B cell (primary cell): ENCODE data around the gene DNAH2. TPM values are rescaled to one million over a fixed set of nuclear protein-coding genes. Genes with fewer than 3 reads are reported as not detected.

Source experiments
- ATAC-seq: fragments of 200-7000 bp; cut with Tn5 transposase; one replicate; pipeline ENCODE4 v1.10.0; 2021; ENCODE audit warnings: low read depth, mild to moderate bottlenecking, moderate number of reproducible peaks, moderate library complexity
- CTCF ChIA-PET: fragments of 350-600 bp; sonication (Branson Sonifier 250); formaldehyde crosslinking; loops from one replicate; lab custom pipeline; 2021; ENCODE audit warnings: antibody characterized with exemption, inconsistent platforms; lab: Charles Lee
- POLR2A ChIA-PET: fragments of 350-600 bp; sonication (Branson Sonifier 250); formaldehyde crosslinking; loops from one replicate; lab custom pipeline; 2021; ENCODE audit warnings: antibody characterized with exemption; lab: Charles Lee
- DNase-seq: peaks from one replicate; pipeline ENCODE4 v3.0.0; 2013
- H2AFZ ChIP-seq: 2 replicates; pipeline ENCODE4 v1.6.1; 2012; ENCODE audit warnings: mild to moderate bottlenecking, low read depth, low read length; ENCODE audit not compliant: insufficient read depth, poor library complexity, severe bottlenecking
- H3K27ac ChIP-seq, 2 donors: 1 replicate in 1 of 2; 2 replicates in 1 of 2; pipeline ENCODE4 v1.5.1; 2012 to 2013; ENCODE audit warnings: low read length in 2 of 2, mild to moderate bottlenecking in 2 of 2, moderate library complexity in 1 of 2
- H3K27me3 ChIP-seq, 4 experiments: fragments of 200-600 bp in 1 of 4; sonication (generic) in 1 of 4; replicated peaks in 1 of 4; 1 replicate in 2 of 4; 2 replicates in 2 of 4; pipeline versions ENCODE4 v1.6.1 to v1.7.0; 2013 to 2016; ENCODE audit warnings: low read length in 3 of 4, mild to moderate bottlenecking in 2 of 4, mixed read lengths in 1 of 4, moderate library complexity in 1 of 4; ENCODE audit not compliant: insufficient read depth in 4 of 4, control insufficient read depth in 3 of 4; ENCODE audit errors: control extremely low read depth in 1 of 4
- H3K36me3 ChIP-seq, 2 experiments: replicated peaks in 1 of 2; 1 replicate in 1 of 2; 2 replicates in 1 of 2; pipeline versions ENCODE4 v1.6.1 to v1.7.1; 2013; ENCODE audit warnings: low read length in 1 of 2; ENCODE audit not compliant: insufficient read depth in 2 of 2, control insufficient read depth in 1 of 2; ENCODE audit errors: control extremely low read depth in 1 of 2, extremely low read depth in 1 of 2
- H3K4me1 ChIP-seq, 2 donors: fragments of 200-600 bp in 1 of 2; sonication (generic) in 1 of 2; 1 replicate in 1 of 2; 2 replicates in 1 of 2; pipeline versions ENCODE4 v1.5.1 to v1.6.1; 2013 to 2017; ENCODE audit warnings: low read length in 2 of 2; ENCODE audit not compliant: control insufficient read depth in 2 of 2, insufficient read depth in 2 of 2
- H3K4me2 ChIP-seq: replicated peaks from 2 replicates; pipeline ENCODE3; 2012; ENCODE audit warnings: mild to moderate bottlenecking, low read depth, low read length; ENCODE audit not compliant: poor library complexity, severe bottlenecking
- H3K4me3 ChIP-seq, 5 experiments: fragments of 200-600 bp in 1 of 5; sonication (generic) in 1 of 5; 1 replicate in 3 of 5; 2 replicates in 2 of 5; pipeline versions ENCODE4 v1.5.1 to v1.7.0; 2011 to 2016; ENCODE audit warnings: low read length in 4 of 5, mild to moderate bottlenecking in 4 of 5, low read depth in 2 of 5, control low read depth in 1 of 5, moderate library complexity in 1 of 5; ENCODE audit not compliant: insufficient read depth in 1 of 5; ENCODE audit errors: control extremely low read depth in 1 of 5, extremely low read depth in 1 of 5
- H3K79me2 ChIP-seq: fragments of 200-600 bp; sonication (generic); one replicate; pipeline ENCODE4 v1.6.0; 2016; ENCODE audit warnings: low read length; ENCODE audit not compliant: control insufficient read depth, insufficient read depth
- H3K9ac ChIP-seq: fragments of 200-600 bp; sonication (generic); 2 replicates; pipeline ENCODE4 v1.6.1; 2017; ENCODE audit warnings: mild to moderate bottlenecking, low read length, moderate library complexity
- H3K9me3 ChIP-seq, 3 donors: one replicate each; pipeline versions ENCODE4 v1.6.1 to v1.7.1; 2013; ENCODE audit warnings: low read length in 2 of 3; ENCODE audit not compliant: control insufficient read depth in 2 of 3, insufficient read depth in 1 of 3; ENCODE audit errors: control extremely low read depth in 1 of 3
- H4K20me1 ChIP-seq: 2 replicates; pipeline ENCODE4 v1.6.0; 2012; ENCODE audit warnings: mild to moderate bottlenecking, low read length; ENCODE audit not compliant: insufficient read depth, control insufficient read depth, poor library complexity, severe bottlenecking
- H3K27ac Mint-ChIP-seq: one replicate; pipeline ENCODE4 v1.8.0; 2021; ENCODE audit warnings: mixed read lengths
- H3K27me3 Mint-ChIP-seq: one replicate; pipeline ENCODE4 v1.8.0; 2021; ENCODE audit warnings: mixed read lengths
- H3K4me1 Mint-ChIP-seq: one replicate; pipeline ENCODE4 v1.8.0; 2021; ENCODE audit warnings: mixed read lengths
- H3K4me3 Mint-ChIP-seq: one replicate; pipeline ENCODE4 v1.8.0; 2021; ENCODE audit warnings: mixed read lengths
- H3K9me3 Mint-ChIP-seq: one replicate; pipeline ENCODE4 v1.8.0; 2022; ENCODE audit warnings: mixed read lengths; ENCODE audit not compliant: insufficient read depth
- EZH2 ChIP-seq: IDR thresholded peaks from 2 replicates; pipeline ENCODE4 v1.6.1; 2012; ENCODE audit warnings: borderline replicate concordance, low read depth, mild to moderate bottlenecking, moderate library complexity, low read length; ENCODE audit not compliant: insufficient read depth, poor library complexity, severe bottlenecking
- WGBS: methylation state at CpG from one replicate; pipeline ENCODE4 v1.1.5; 2013; ENCODE audit warnings: missing lambda C conversion rate; ENCODE audit not compliant: insufficient coverage; 5-methylcytosine and 5-hydroxymethylcytosine counted together
- intact Hi-C: fragments of 100-400 bp; cut with micrococcal nuclease; formaldehyde crosslinking; loops from one replicate; pipeline ENCODE4 v1.10.0; 2022
- polyA plus RNA-seq: library from polyadenylated mRNA; depleted of rRNA; stranded (reverse); fragments of >200 nt; gene quantifications from 2 replicates; pipeline ENCODE4 v1.2.3, GENCODE V29; 2012
- total RNA-seq, 2 donors: library from RNA; stranded (reverse); fragments of 120-200 nt in 1 of 2; gene quantifications; 1 replicate in 1 of 2; 2 replicates in 1 of 2; pipeline versions ENCODE4 v1.2.3 to v1.2.4, GENCODE V29; 2013 to 2022
- TF ChIP-seq, protein P1 (sequence below): fragments of 200-600 bp; IDR thresholded peaks from one replicate; pipeline ENCODE4 v1.8.0; 2022; ENCODE audit warnings: antibody characterized with exemption, mild to moderate bottlenecking

The DNAH2 gene
- total and polyA plus RNA-seq, 2 donors (not counting 1 experiment from before 2014, with no cell fraction given), result 0.03 TPM; not detected in 1

DNA sequence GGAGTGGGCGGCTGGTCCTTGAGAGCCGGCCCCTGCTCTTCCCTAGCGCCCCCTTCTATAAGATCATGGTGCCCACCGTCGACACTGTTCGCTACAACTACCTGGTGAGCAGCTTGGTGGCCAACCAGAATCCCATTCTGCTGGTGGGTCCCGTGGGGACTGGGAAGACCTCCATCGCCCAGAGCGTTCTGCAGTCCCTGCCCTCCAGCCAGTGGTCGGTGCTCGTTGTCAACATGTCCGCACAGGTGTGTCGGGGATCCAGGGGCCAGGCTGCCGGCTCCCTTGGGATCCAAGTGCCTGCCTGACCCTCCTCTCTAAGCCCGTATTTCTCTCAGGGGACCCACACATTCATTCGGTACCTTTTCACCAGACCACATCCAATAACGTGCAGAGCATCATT lies 75.1 kb downstream of the DNAH2 start:
- intact Hi-C loops, result no loop called here
- Histone ChIP-seq H4K20me1 (no peaks in the 10 kb centered on the region), H3K4me2 (no peak overlapping the region), H3K79me2 (no peaks in the 10 kb centered on the region), H3K9me3 (no peaks in the 10 kb centered on the region), H3K9ac (no peak overlapping the region), H3K4me1 (no peaks in the 10 kb centered on the region), H3K36me3 (no peaks in the 10 kb centered on the region), H3K27ac (no peak overlapping the region), H2AFZ (no peak overlapping the region), H3K4me3 (no peak overlapping the region), H3K27me3 (peaks cover 0 to 3% (median 0%) of the 10 kb centered on the region in 4 experiments)
- H3K27ac Mint-ChIP-seq, result no peak overlapping the region
- CTCF ChIA-PET, result no interaction called here
- DNase-seq (no peak), ATAC-seq (no peak)
- TF ChIP-seq, protein P1, sequence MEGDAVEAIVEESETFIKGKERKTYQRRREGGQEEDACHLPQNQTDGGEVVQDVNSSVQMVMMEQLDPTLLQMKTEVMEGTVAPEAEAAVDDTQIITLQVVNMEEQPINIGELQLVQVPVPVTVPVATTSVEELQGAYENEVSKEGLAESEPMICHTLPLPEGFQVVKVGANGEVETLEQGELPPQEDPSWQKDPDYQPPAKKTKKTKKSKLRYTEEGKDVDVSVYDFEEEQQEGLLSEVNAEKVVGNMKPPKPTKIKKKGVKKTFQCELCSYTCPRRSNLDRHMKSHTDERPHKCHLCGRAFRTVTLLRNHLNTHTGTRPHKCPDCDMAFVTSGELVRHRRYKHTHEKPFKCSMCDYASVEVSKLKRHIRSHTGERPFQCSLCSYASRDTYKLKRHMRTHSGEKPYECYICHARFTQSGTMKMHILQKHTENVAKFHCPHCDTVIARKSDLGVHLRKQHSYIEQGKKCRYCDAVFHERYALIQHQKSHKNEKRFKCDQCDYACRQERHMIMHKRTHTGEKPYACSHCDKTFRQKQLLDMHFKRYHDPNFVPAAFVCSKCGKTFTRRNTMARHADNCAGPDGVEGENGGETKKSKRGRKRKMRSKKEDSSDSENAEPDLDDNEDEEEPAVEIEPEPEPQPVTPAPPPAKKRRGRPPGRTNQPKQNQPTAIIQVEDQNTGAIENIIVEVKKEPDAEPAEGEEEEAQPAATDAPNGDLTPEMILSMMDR, result no peak
- no peak for TF ChIP-seq EZH2
- H3K27me3 Mint-ChIP-seq, result peaks cover 6% of the 10 kb centered on the region
- POLR2A ChIA-PET, result no interaction called here
- no peak overlapping the region for H3K4me3 Mint-ChIP-seq
- WGBS, result 91% methylated on average over 16 of the region's 17 CpGs
- H3K4me1 Mint-ChIP-seq, result no peaks in the 10 kb centered on the region
- H3K9me3 Mint-ChIP-seq, result no peaks in the 10 kb centered on the region

DNA sequence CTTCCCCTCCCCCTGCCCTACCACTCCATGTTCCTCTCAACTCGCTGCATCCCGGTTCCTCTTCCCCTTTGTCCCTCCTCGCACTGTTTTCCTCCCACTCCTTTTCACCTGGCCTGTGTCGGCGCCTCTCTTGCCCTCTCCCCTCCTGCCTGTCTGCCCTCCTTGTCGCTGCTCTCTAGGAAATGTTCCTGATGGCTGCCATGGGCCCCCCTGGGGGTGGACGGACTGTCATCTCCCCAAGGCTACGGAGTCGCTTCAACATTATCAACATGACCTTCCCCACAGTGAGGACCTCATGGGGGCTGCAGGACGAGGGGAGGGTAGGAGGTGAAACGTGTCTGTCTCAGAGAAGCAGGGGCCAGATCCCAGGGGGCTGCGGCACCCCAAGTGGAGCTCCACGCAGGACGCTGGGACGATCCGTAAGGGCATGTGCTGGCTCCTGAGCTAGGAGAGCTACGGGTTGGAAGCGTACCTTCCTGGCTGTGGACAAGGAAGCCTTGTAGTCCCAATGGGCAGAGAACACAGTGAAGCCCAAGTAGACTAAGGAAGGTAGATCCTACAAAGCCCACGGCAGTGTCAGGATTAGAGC lies 76.6 kb downstream of the DNAH2 start:
- H4K20me1 ChIP-seq, result no peaks in the 10 kb centered on the region
- H3K27ac ChIP-seq, result no peak overlapping the region
- no peak overlapping the region for H3K4me2 ChIP-seq
- no peak overlapping the region for H3K4me3 ChIP-seq
- Mint-ChIP-seq H3K27me3 (peaks cover 10% of the 10 kb centered on the region), H3K4me3 (no peak overlapping the region), H3K4me1 (no peaks in the 10 kb centered on the region), H3K27ac (no peak overlapping the region), H3K9me3 (no peaks in the 10 kb centered on the region)
- peaks cover 0 to 3% (median 0%) of the 10 kb centered on the region in 4 experiments for H3K27me3 ChIP-seq
- POLR2A ChIA-PET, result no interaction called here
- TF ChIP-seq, protein P1, result no peak
- no peak for TF ChIP-seq EZH2
- 87% methylated on average over 16 of the region's 19 CpGs for WGBS
- H3K9ac ChIP-seq, result no peak overlapping the region
- no peaks in the 10 kb centered on the region for H3K79me2 ChIP-seq
- no peak overlapping the region for H2AFZ ChIP-seq
- ATAC-seq, result no peak
- no peaks in the 10 kb centered on the region for H3K4me1 ChIP-seq
- no peaks in the 10 kb centered on the region for H3K36me3 ChIP-seq
- CTCF ChIA-PET, result no interaction called here
- intact Hi-C loops, result no loop called here
- no peak for DNase-seq
- H3K9me3 ChIP-seq, result no peaks in the 10 kb centered on the region
